ENCODE results near the gene HOXD13. TPM values are rescaled to one million over a fixed set of nuclear protein-coding genes. Genes with fewer than 3 reads are reported as not detected.

The HOXD13 gene
- total and polyA plus RNA-seq, 3 experiments from 2014 or later, result not detected

DNA sequence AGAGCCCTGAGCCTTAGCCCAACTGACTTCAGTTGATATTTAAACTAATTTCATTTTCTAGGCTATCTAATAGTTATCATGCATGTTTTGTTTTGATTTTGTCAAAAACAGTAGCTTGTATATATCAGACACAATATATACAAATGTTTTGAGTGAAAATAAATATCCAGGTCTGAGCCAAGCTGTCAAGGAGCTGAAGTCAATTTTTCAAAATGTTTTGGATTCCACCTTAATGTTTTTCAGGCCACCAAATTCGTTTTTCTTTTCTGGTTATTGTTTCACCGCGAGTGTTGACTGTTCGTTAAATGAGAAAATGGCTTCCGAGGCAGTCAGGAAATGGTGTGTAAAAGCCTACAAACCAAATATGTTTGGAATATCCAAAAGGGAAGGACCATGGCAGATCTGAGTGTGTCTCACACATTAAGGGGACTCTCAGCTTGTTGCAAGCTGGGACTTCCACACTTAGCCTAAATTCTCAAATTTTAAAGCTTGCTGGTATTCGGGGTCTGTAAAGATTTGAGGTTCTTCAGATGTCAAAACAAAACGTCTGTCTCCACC lies 9.9 kb downstream of the HOXD13 start:
- Mint-ChIP-seq H3K9me3 (peaks cover 0 to 9% (median 4%) of the 10 kb centered on the region in 5 donors), H3K4me1 (peaks cover 15 to 28% (median 17%) of the 10 kb centered on the region in 3 donors), H3K27ac (peak overlapping the region in 1 of 8 donors; percentile 60), H3K36me3 (no peaks in the 10 kb centered on the region), H3K27me3 (peaks cover 83 to 88% of the 10 kb centered on the region in 2 donors), H3K4me3 (peak overlapping the region in 1 of 7 donors; percentile 8)
- no peak for DNase-seq
- CTCF ChIA-PET, result interaction anchor here (1.3 to 1.6 kb wide), 3 partner anchors 9 to 19 kb away, joined by 3 to 6 read pairs (median 3); no protein-coding TSS in a partner anchor
- Histone ChIP-seq H3K9me3 (ENCODE audit: low read length) (no peaks in the 10 kb centered on the region), H3K27me3 (ENCODE audit: insufficient read depth, low read length, poor library complexity, severe bottlenecking) (peaks cover 88% of the 10 kb centered on the region), H3K4me3 (ENCODE audit: low read length) (no peak overlapping the region), H3K4me1 (ENCODE audit: insufficient read depth, low read length) (peaks cover 6% of the 10 kb centered on the region), H3K36me3 (ENCODE audit: insufficient read depth, low read length) (no peaks in the 10 kb centered on the region), H3K27ac (ENCODE audit: low read depth, low read length) (no peak overlapping the region)
- POLR2A ChIA-PET, result no interaction called here

DNA sequence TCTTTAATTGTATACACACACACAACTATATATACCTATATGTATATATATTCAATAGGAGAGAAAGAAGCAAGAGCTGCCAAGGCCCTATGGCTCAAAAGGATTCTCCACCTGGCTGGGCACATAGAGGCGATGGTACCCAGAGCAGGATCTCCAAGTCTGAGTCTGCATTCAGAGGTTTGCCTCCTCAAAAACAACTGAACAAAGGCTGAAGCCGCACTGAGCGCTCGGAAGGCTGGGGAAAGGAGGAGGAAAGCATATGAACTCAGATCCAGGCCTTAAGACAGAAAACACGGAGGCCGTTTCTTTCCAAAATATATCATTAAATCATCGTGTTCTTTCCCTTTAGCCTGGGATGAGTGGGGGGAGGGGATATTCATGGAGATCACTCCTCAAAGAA lies 10.7 kb downstream of the HOXD13 start:
- Mint-ChIP-seq H3K36me3 (no peaks in the 10 kb centered on the region), H3K4me1 (peaks cover 7 to 20% (median 12%) of the 10 kb centered on the region in 3 donors), H3K27me3 (peaks cover 77 to 82% of the 10 kb centered on the region in 2 donors), H3K27ac (peak overlapping the region in 1 of 8 donors; percentile 50), H3K9me3 (peaks cover 0 to 9% (median 4%) of the 10 kb centered on the region in 5 donors), H3K4me3 (peak overlapping the region in 1 of 7 donors; percentile 48)
- no peak overlapping the region for H3K27ac ChIP-seq (ENCODE audit: low read depth, low read length)
- ChIA-PET CTCF (interaction anchor here (1.3 to 1.6 kb wide), 3 partner anchors 8 to 18 kb away, joined by 3 to 6 read pairs (median 3); no protein-coding TSS in a partner anchor), POLR2A (no interaction called here)
- DNase-seq, result peak in 1 of 5 donors; percentile 16
- H3K4me3 ChIP-seq (ENCODE audit: low read length), result no peak overlapping the region
- H3K4me1 ChIP-seq (ENCODE audit: insufficient read depth, low read length), result no peaks in the 10 kb centered on the region
- H3K27me3 ChIP-seq (ENCODE audit: insufficient read depth, low read length, poor library complexity, severe bottlenecking), result peaks cover 80% of the 10 kb centered on the region
- H3K9me3 ChIP-seq (ENCODE audit: low read length), result no peaks in the 10 kb centered on the region
- no peaks in the 10 kb centered on the region for H3K36me3 ChIP-seq (ENCODE audit: insufficient read depth, low read length)

DNA sequence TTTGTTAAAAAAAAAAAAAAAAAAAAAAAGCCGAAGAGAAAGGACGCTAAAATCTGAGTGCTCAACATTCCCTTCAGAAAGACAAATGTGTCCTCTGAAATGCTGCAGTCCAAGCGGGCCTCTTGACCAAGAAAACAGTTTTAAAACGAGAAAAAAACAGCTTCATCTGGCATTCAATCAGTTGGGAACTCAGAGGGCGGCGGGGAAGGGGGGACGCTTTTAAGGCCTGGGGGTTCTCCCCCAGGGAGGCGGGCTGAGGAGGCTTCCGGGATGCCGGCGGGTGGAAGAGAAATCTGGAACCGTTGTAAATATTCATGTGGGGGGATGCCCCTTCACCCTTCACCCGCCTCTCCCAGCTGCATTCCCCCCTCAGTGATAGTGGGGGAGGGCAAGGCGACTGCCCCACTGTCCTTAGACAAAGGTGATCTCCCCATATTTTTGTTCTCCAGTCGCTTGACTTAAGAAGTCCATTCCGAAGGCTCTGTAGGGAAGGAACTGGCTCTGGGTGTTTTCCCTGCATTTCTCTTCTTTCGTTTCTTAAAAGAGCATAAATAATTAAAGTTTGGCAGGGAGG lies 11.3 kb downstream of the HOXD13 start:
- H3K9me3 ChIP-seq (ENCODE audit: low read length), result no peaks in the 10 kb centered on the region
- POLR2A ChIA-PET, result no interaction called here
- no peak overlapping the region for H3K4me3 Mint-ChIP-seq

DNA sequence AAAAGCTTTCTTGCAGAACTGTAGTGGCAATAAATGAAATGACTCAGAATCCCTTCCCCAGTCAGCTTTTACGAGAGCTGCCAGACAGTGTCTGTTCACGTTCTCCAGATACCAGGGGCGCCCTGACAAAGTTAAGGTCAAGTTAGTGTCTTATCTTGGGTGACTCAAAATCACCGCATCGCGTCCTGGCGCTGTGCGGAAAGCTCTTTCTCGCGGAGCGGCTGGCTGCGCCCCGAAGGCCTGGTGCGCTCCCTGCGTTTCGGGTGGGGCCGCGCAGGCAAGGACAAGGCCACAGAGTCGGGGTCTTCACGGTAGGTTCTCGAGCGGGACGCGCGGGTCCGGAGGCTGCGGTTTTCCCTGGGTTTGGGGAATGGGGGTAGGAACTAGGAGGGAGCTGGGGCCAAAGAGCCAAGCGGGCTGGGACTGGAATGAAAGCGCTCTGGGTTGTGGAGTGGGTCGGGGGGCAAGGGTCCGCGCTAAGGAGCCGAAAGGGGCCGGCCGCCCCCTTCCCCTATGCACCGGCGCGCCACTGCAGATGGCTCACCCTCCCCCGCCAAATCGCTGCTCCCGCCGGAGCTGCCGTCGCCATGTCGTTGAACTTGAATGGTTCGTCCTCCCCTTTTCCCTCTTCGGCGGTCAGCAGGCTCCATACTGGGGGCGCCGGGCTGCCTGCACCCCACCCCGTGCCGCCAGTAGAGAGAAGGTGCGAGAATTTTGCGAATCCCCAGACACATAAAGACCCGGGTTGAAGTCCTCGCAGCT lies 12.0 kb downstream of the HOXD13 start:
- POLR2A ChIA-PET, result no interaction called here
- Histone ChIP-seq H3K4me1 (ENCODE audit: insufficient read depth, low read length) (no peaks in the 10 kb centered on the region), H3K27me3 (ENCODE audit: insufficient read depth, low read length, poor library complexity, severe bottlenecking) (peaks cover 78% of the 10 kb centered on the region), H3K4me3 (ENCODE audit: low read length) (no peak overlapping the region), H3K27ac (ENCODE audit: low read depth, low read length) (no peak overlapping the region), H3K36me3 (ENCODE audit: insufficient read depth, low read length) (no peaks in the 10 kb centered on the region), H3K9me3 (ENCODE audit: low read length) (no peaks in the 10 kb centered on the region)
- no peak for DNase-seq
- H3K27me3 Mint-ChIP-seq, result peaks cover 77 to 84% of the 10 kb centered on the region in 2 donors
- no peaks in the 10 kb centered on the region for H3K36me3 Mint-ChIP-seq
- H3K4me3 Mint-ChIP-seq, result no peak overlapping the region
- peak overlapping the region in 2 of 8 donors; percentile 43 to 89 for H3K27ac Mint-ChIP-seq
- peaks cover 15 to 31% (median 16%) of the 10 kb centered on the region in 3 donors for H3K4me1 Mint-ChIP-seq
- H3K9me3 Mint-ChIP-seq, result peaks cover 0 to 16% (median 4%) of the 10 kb centered on the region in 5 donors
- CTCF ChIA-PET, result interaction anchor here (0.6 to 0.9 kb wide), 2 partner anchors 23 to 346 kb away, joined by 3 to 5 read pairs; no protein-coding TSS in a partner anchor

More for the DNA sequence above, 11.3 kb downstream of the HOXD13 start:
- Histone ChIP-seq H3K4me1 (ENCODE audit: insufficient read depth, low read length) (no peaks in the 10 kb centered on the region), H3K27me3 (ENCODE audit: insufficient read depth, low read length, poor library complexity, severe bottlenecking) (peaks cover 78% of the 10 kb centered on the region), H3K4me3 (ENCODE audit: low read length) (no peak overlapping the region), H3K27ac (ENCODE audit: low read depth, low read length) (no peak overlapping the region), H3K36me3 (ENCODE audit: insufficient read depth, low read length) (no peaks in the 10 kb centered on the region)
- H3K36me3 Mint-ChIP-seq, result no peaks in the 10 kb centered on the region
- H3K4me1 Mint-ChIP-seq, result peaks cover 9 to 24% (median 13%) of the 10 kb centered on the region in 3 donors
- H3K27ac Mint-ChIP-seq, result peak overlapping the region in 1 of 8 donors; percentile 45
- H3K9me3 Mint-ChIP-seq, result peaks cover 0 to 10% (median 4%) of the 10 kb centered on the region in 5 donors
- CTCF ChIA-PET, result interaction anchor here (0.6 to 0.9 kb wide), 2 partner anchors 23 to 346 kb away, joined by 3 to 5 read pairs; no protein-coding TSS in a partner anchor
- H3K27me3 Mint-ChIP-seq, result peaks cover 77 to 84% of the 10 kb centered on the region in 2 donors
- no peak for DNase-seq

DNA sequence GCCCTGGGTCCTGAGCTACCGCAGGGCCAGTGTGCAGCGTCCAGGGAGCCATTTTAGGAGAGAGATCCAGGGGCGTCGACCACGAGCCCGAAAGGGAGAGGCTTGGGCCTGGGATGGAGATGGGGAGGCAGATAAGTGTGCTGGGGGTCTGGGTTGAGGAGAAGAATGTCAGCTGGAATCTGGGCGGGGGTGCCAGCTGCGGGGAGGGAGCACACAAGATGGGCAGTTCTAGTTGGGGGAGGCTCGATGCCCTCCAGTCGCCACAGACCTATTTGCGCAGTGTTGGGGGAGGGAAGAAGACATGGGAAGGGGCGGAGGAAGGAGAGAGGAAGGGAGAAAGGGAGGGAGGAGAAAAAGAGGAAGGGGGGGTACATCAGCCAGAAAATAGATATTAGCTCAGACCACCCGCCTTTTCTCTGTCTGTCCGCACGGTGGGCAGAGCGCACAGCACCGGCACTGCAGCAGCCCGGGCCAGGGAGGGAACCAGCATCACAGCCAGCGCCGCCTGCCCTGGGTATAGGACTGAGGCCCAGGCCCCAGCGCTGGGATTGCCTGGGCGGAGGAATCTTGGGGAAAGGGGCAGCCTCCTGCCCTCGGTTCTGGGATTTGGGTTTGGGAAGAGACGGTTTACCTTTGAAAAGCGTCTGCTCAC lies 12.7 kb downstream of the HOXD13 start:
- ChIA-PET CTCF (no interaction called here), POLR2A (no interaction called here)
- H3K4me1 Mint-ChIP-seq, result peaks cover 17 to 31% (median 18%) of the 10 kb centered on the region in 3 donors
- Histone ChIP-seq H3K36me3 (ENCODE audit: insufficient read depth, low read length) (no peaks in the 10 kb centered on the region), H3K27me3 (ENCODE audit: insufficient read depth, low read length, poor library complexity, severe bottlenecking) (peaks cover 78% of the 10 kb centered on the region), H3K27ac (ENCODE audit: low read depth, low read length) (no peak overlapping the region), H3K4me3 (ENCODE audit: low read length) (no peak overlapping the region), H3K9me3 (ENCODE audit: low read length) (no peaks in the 10 kb centered on the region), H3K4me1 (ENCODE audit: insufficient read depth, low read length) (no peaks in the 10 kb centered on the region)
- H3K36me3 Mint-ChIP-seq, result no peaks in the 10 kb centered on the region
- H3K4me3 Mint-ChIP-seq, result peak overlapping the region in 1 of 7 donors; percentile 35
- peaks cover 82 to 89% of the 10 kb centered on the region in 2 donors for H3K27me3 Mint-ChIP-seq
- peaks cover 0 to 20% (median 6%) of the 10 kb centered on the region in 5 donors for H3K9me3 Mint-ChIP-seq
- peak overlapping the region in 4 of 8 donors; percentile 41 to 89 (median 53) for H3K27ac Mint-ChIP-seq
- no peak for DNase-seq

DNA sequence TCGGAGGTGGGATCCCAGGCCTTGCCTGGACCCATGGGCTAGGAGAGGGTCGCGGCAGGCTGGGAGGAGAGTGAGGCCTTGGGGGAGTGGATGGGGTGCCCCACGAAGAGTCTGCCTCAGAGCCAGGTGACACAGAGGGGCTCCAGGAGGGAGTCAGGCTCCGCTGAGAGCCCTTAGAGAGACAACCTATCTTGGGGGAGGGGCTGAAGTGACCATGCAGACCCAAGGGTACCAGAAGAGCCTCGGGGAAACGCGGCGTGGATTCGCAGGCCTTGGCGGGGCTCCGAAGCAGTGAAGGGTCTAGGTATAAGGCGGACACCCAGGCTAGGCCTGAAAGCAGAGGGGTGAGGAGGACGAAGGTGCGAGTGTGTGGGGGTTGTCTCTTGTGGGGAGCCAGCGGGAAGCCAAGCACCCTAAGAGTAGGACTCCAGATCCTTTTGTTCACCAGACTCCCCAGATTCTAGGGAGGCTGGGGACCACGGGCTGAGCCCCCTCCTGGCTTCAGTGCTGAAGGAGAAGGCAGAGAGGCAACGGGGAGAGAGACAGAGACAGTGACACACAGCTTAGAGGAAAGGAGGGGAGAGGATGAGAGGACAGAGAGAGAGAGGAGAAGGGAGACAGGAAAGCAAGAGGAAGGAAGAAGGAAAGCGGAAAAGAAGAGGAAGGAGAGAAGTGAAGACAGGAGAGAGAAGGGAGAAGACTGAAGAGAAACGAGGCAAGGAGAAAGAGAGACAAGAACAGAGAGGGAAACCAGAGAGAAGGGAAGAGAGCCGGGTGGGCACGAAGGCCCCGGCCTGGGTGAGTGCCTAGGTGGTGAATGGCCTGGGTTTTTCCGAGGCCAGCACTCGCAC lies 13.4 kb downstream of the HOXD13 start:
- Histone ChIP-seq H3K4me3 (ENCODE audit: low read length) (no peak overlapping the region), H3K27me3 (ENCODE audit: insufficient read depth, low read length, poor library complexity, severe bottlenecking) (peaks cover 78% of the 10 kb centered on the region), H3K4me1 (ENCODE audit: insufficient read depth, low read length) (no peaks in the 10 kb centered on the region), H3K27ac (ENCODE audit: low read depth, low read length) (no peak overlapping the region), H3K9me3 (ENCODE audit: low read length) (no peaks in the 10 kb centered on the region), H3K36me3 (ENCODE audit: insufficient read depth, low read length) (no peaks in the 10 kb centered on the region)
- Mint-ChIP-seq H3K4me3 (peak overlapping the region; percentile 11 to 78 (median 55)), H3K27ac (peak overlapping the region in 5 of 8 donors; percentile 21 to 89 (median 77)), H3K9me3 (peaks cover 0 to 24% (median 8%) of the 10 kb centered on the region in 5 donors), H3K27me3 (peaks cover 82 to 89% of the 10 kb centered on the region in 2 donors), H3K4me1 (peaks cover 17 to 31% (median 18%) of the 10 kb centered on the region in 3 donors), H3K36me3 (no peaks in the 10 kb centered on the region)
- ChIA-PET CTCF (no interaction called here), POLR2A (no interaction called here)
- no peak for DNase-seq

Measured in CD8-positive, alpha-beta memory T cell (primary cell).